KOPT-K1 (cell line): ENCODE data around the gene TRIM45.
"Not testable (repeated sequence)": the region's sequence is repeated elsewhere in the genome, so short reads cannot be mapped to it uniquely, and the experiment has no call there.

Experiments
- H3K27ac ChIP-seq: fragments of 200-600 bp; sonication (generic); 2 replicates; pipeline ENCODE4 v1.5.1; 2016; ENCODE audit warnings: antibody characterized with exemption, mild to moderate bottlenecking, low read depth, low read length; ENCODE audit not compliant: poor library complexity, severe bottlenecking
- H3K36me3 ChIP-seq: fragments of 200-600 bp; sonication (generic); 2 replicates; pipeline ENCODE4 v1.5.1; 2017; ENCODE audit warnings: antibody characterized with exemption, mild to moderate bottlenecking, low read length, moderate library complexity; ENCODE audit not compliant: insufficient read depth
- H3K9me3 ChIP-seq: fragments of 200-600 bp; sonication (generic); 2 replicates; pipeline ENCODE4 v1.5.1; 2017; ENCODE audit warnings: antibody characterized with exemption, low read length, mild to moderate bottlenecking; ENCODE audit not compliant: insufficient read depth, poor library complexity, severe bottlenecking

TRIM45 gene

GRCh38 chr1:117118137-117118536 lies 3.4 kb downstream of the TRIM45 start:
- Histone ChIP-seq H3K9me3 (no peaks in the 10 kb centered on the region), H3K27ac (no peak overlapping the region), H3K36me3 (no peaks in the 10 kb centered on the region)

GRCh38 chr1:117117697-117118096 lies 3.9 kb downstream of the TRIM45 start:
- Histone ChIP-seq H3K36me3 (no peaks in the 10 kb centered on the region), H3K27ac (no peak overlapping the region), H3K9me3 (no peaks in the 10 kb centered on the region)

GRCh38 chr1:117116784-117117130 lies 4.8 kb downstream of the TRIM45 start:
- H3K36me3 ChIP-seq, result no peaks in the 10 kb centered on the region
- no peaks in the 10 kb centered on the region for H3K9me3 ChIP-seq
- no peak overlapping the region for H3K27ac ChIP-seq

- Histone ChIP-seq H3K9me3 (no peaks in the 10 kb centered on the region), H3K36me3 (no peaks in the 10 kb centered on the region), H3K27ac (no peak overlapping the region)
Measured at GRCh38 chr1:117116090-117116783, 5.3 kb downstream of the TRIM45 start.

- Histone ChIP-seq H3K9me3 (no peaks in the 10 kb centered on the region), H3K27ac (no peak overlapping the region), H3K36me3 (no peaks in the 10 kb centered on the region)
Measured at GRCh38 chr1:117114877-117115276, 6.7 kb downstream of the TRIM45 start.

- Histone ChIP-seq H3K9me3 (no peaks in the 10 kb centered on the region), H3K36me3 (no peaks in the 10 kb centered on the region), H3K27ac (no peak overlapping the region)
Measured at GRCh38 chr1:117113199-117113598, 8.3 kb downstream of the TRIM45 start.

- H3K27ac ChIP-seq, result no peak overlapping the region
- H3K9me3 ChIP-seq, result no peaks in the 10 kb centered on the region
- H3K36me3 ChIP-seq, result peaks cover 3% of the 10 kb centered on the region
Measured at GRCh38 chr1:117112047-117112717, 9.4 kb downstream of the TRIM45 start.

GRCh38 chr1:117110774-117111173 lies 10.8 kb downstream of the TRIM45 start:
- peaks cover 17% of the 10 kb centered on the region for H3K36me3 ChIP-seq
- no peak overlapping the region for H3K27ac ChIP-seq
- no peaks in the 10 kb centered on the region for H3K9me3 ChIP-seq

- Histone ChIP-seq H3K27ac (no peak overlapping the region), H3K9me3 (no peaks in the 10 kb centered on the region), H3K36me3 (peaks cover 51% of the 10 kb centered on the region)
Measured at GRCh38 chr1:117107364-117107763, 14.2 kb downstream of the TRIM45 start.

GRCh38 chr1:117106478-117106877 lies 15.1 kb downstream of the TRIM45 start:
- H3K9me3 ChIP-seq, result no peaks in the 10 kb centered on the region
- H3K36me3 ChIP-seq, result peaks cover 60% of the 10 kb centered on the region
- no peak overlapping the region for H3K27ac ChIP-seq

GRCh38 chr1:117105722-117106121 lies 15.8 kb downstream of the TRIM45 start:
- H3K36me3 ChIP-seq, result peaks cover 68% of the 10 kb centered on the region
- no peaks in the 10 kb centered on the region for H3K9me3 ChIP-seq
- H3K27ac ChIP-seq, result no peak overlapping the region

GRCh38 chr1:117104986-117105385 lies 16.6 kb downstream of the TRIM45 start:
- Histone ChIP-seq H3K9me3 (no peaks in the 10 kb centered on the region), H3K36me3 (peaks cover 75% of the 10 kb centered on the region), H3K27ac (no peak overlapping the region)

- H3K36me3 ChIP-seq, result peaks cover 100% of the 10 kb centered on the region
- H3K27ac ChIP-seq, result not testable (repeated sequence)
Measured at GRCh38 chr1:117101858-117102257, 19.7 kb downstream of the TRIM45 start.

GRCh38 chr1:117101334-117101733 lies 20.2 kb downstream of the TRIM45 start:
- Histone ChIP-seq H3K9me3 (no peaks in the 10 kb centered on the region), H3K27ac (no peak overlapping the region), H3K36me3 (peaks cover 100% of the 10 kb centered on the region)

More at GRCh38 chr1:117101858-117102257, 19.7 kb downstream of the TRIM45 start:
- not testable (repeated sequence) for H3K9me3 ChIP-seq

GRCh38 chr1:117098287-117098890 lies 23.2 kb downstream of the TRIM45 start:
- peaks cover 100% of the 10 kb centered on the region for H3K36me3 ChIP-seq
- H3K9me3 ChIP-seq, result no peaks in the 10 kb centered on the region
- no peak overlapping the region for H3K27ac ChIP-seq

- Histone ChIP-seq H3K36me3 (peaks cover 100% of the 10 kb centered on the region), H3K27ac (no peak overlapping the region), H3K9me3 (no peaks in the 10 kb centered on the region)
Measured at GRCh38 chr1:117097443-117097842, 24.1 kb downstream of the TRIM45 start.
